Erythroblast (primary cell): ENCODE data around the gene MAJIN.

Experiments
- GATA1 ChIP-seq: IDR thresholded peaks from 2 replicates; pipeline ENCODE4 v1.6.1; 2011; ENCODE audit warnings: low read depth, mild to moderate bottlenecking, control low read depth, low read length, moderate library complexity
- POLR2A ChIP-seq: IDR thresholded peaks from 2 replicates; pipeline ENCODE4 v1.6.1; 2011; ENCODE audit warnings: mild to moderate bottlenecking, low read length

- TF ChIP-seq POLR2A, result peak; percentile 15
- no peak for TF ChIP-seq GATA1
Measured at GRCh38 chr11:64924910-64925284, 47.0 kb downstream of the MAJIN start.
